K562 (cell line): ENCODE results near the gene CALM3. TPM values are rescaled to one million over a fixed set of nuclear protein-coding genes. Genes with fewer than 3 reads are reported as not detected.

ENCODE experiments used
- ARHGAP35 ChIP-seq: fragments of 450-650 bp; IDR thresholded peaks from 2 replicates; pipeline ENCODE4 v1.6.1; 2018; ENCODE audit not compliant: partially characterized antibody
- BRD4 ChIP-seq: fragments of 200-600 bp; sonication (generic); IDR thresholded peaks from 2 replicates; pipeline ENCODE4 v1.6.1; 2017; ENCODE audit warnings: inconsistent platforms
- CBFA2T3 ChIP-seq: fragments of 450-650 bp; IDR thresholded peaks from 2 replicates; pipeline ENCODE4 v1.6.1; 2017
- CBX1 ChIP-seq: sonication (generic); IDR thresholded peaks from 2 replicates; pipeline ENCODE4 v1.6.1; 2016; ENCODE audit warnings: antibody characterized with exemption, low read depth, mild to moderate bottlenecking
- CGGBP1 ChIP-seq: fragments of 250-450 bp; sonication (Bioruptor Pico); IDR thresholded peaks from 2 replicates; pipeline ENCODE4 v1.9.0; 2021; ENCODE audit warnings: mild to moderate bottlenecking
- CHD4 ChIP-seq: fragments of 200-600 bp; sonication (generic); IDR thresholded peaks from 3 replicates; pipeline ENCODE4 v1.6.1; 2012; ENCODE audit warnings: low read depth, mild to moderate bottlenecking, mixed read lengths, low read length, inconsistent platforms; ENCODE audit not compliant: insufficient read depth, insufficient replicate concordance, poor library complexity, severe bottlenecking
- ETS1 ChIP-seq: conservative IDR thresholded peaks from 2 replicates; pipeline ENCODE4 v1.6.1; 2011; ENCODE audit warnings: low read depth, mild to moderate bottlenecking, low read length; ENCODE audit not compliant: control insufficient read depth
- GTF2E2 ChIP-seq: fragments of 200-800 bp; sonication (Bioruptor generic); IDR thresholded peaks from 2 replicates; pipeline ENCODE4 v1.6.1; 2016; ENCODE audit warnings: missing genetic modification characterization, missing compliant biosample characterization
- HMG20A ChIP-seq: fragments of 450-650 bp; formaldehyde crosslinking; conservative IDR thresholded peaks from 2 replicates; pipeline ENCODE4 v1.4.0; 2020; ENCODE audit warnings: mild to moderate bottlenecking, mixed read lengths
- IRF9 ChIP-seq: fragments of 450-650 bp; IDR thresholded peaks from 2 replicates; pipeline ENCODE4 v1.6.1; 2016; ENCODE audit warnings: missing biosample characterization, missing genetic modification characterization
- KLF13 ChIP-seq: fragments of 450-650 bp; IDR thresholded peaks from 2 replicates; pipeline ENCODE4 v1.6.1; 2016; ENCODE audit warnings: missing genetic modification characterization, low read depth, mild to moderate bottlenecking, missing compliant biosample characterization, moderate library complexity, borderline replicate concordance
- MBD1 ChIP-seq: fragments of 250-450 bp; sonication (Bioruptor Pico); IDR thresholded peaks from 2 replicates; pipeline ENCODE4 v1.8.0; 2022; ENCODE audit warnings: inconsistent platforms
- NBN ChIP-seq: fragments of 450-650 bp; IDR thresholded peaks from 2 replicates; pipeline ENCODE4 v1.6.1; 2016; ENCODE audit warnings: low read depth, mild to moderate bottlenecking
- NFYB ChIP-seq: IDR thresholded peaks from 2 replicates; pipeline ENCODE4 v1.6.1; 2011; ENCODE audit warnings: mild to moderate bottlenecking, moderate library complexity; ENCODE audit not compliant: insufficient read length; ENCODE audit errors: extremely low read depth
- PHB2 ChIP-seq: fragments of 450-650 bp; IDR thresholded peaks from 2 replicates; pipeline ENCODE4 v1.6.1; 2017; ENCODE audit warnings: low read depth
- PHF20 ChIP-seq: fragments of 450-650 bp; IDR thresholded peaks from 2 replicates; pipeline ENCODE4 v1.6.1; 2018; ENCODE audit not compliant: partially characterized antibody
- POLR2H ChIP-seq: IDR thresholded peaks from 2 replicates; pipeline ENCODE4 v1.6.1; 2016; ENCODE audit warnings: missing genetic modification characterization, low read depth, mild to moderate bottlenecking, control low read depth, missing compliant biosample characterization, moderate library complexity
- PRPF4 ChIP-seq: fragments of 200-400 bp; formaldehyde crosslinking; IDR thresholded peaks from one replicate; pipeline ENCODE4 v1.6.1; 2017; ENCODE audit warnings: low read length, low read depth, mild to moderate bottlenecking; ENCODE audit not compliant: insufficient read depth, poor library complexity, severe bottlenecking
- TAF9B ChIP-seq: fragments of 450-650 bp; IDR thresholded peaks from 2 replicates; pipeline ENCODE4 v1.6.1; 2018; ENCODE audit warnings: mild to moderate bottlenecking; ENCODE audit not compliant: partially characterized antibody
- YY1 ChIP-seq, 3 experiments: IDR thresholded peaks; 2 replicates each; pipeline ENCODE4 v1.6.1; 2011; ENCODE audit warnings: low read length in 2 of 3, mild to moderate bottlenecking in 2 of 3, moderate library complexity in 2 of 3, borderline replicate concordance in 1 of 3, control low read depth in 1 of 3, low read depth in 1 of 3; ENCODE audit not compliant: insufficient read depth in 3 of 3, insufficient replicate concordance in 2 of 3, control insufficient read depth in 1 of 3, insufficient read length in 1 of 3; ENCODE audit errors: extremely low read depth in 1 of 3
- ZNF3 ChIP-seq: fragments of 250-450 bp; sonication (Bioruptor Pico); IDR thresholded peaks from 2 replicates; pipeline ENCODE4 v1.5.0; 2021; ENCODE audit warnings: mild to moderate bottlenecking, moderate library complexity
- polyA plus RNA-seq, 8 experiments: library from polyadenylated mRNA; depleted of rRNA in 4 of 8; stranded (reverse) in 5 of 8; unstranded in 3 of 8; fragments of >200 nt; fragmentation: Nextera tagmentation in 2 of 8; fragmentation: Illumina TruSeq in 1 of 8; extraction: Ambion mirVana in 2 of 8; extraction: Trizol in 1 of 8; gene quantifications; 2 replicates each; pipeline versions ENCODE4 v1.2.1 to v1.2.3, GENCODE V29; 2011 to 2014; ENCODE audit warnings: inconsistent platforms in 1 of 8, missing spikeins in 1 of 8
- total RNA-seq, 7 experiments: library from RNA; depleted of rRNA in 6 of 7; stranded (reverse); fragments of >200 nt in 6 of 7; fragmentation: Illumina TruSeq in 2 of 7; extraction: Trizol in 2 of 7; gene quantifications; 2 replicates each; pipeline versions ENCODE4 v1.2.1 to v1.2.3, GENCODE V29; 2011 to 2021; ENCODE audit warnings: low replicate concordance in 1 of 7

The CALM3 gene
- total and polyA plus RNA-seq, 9 of the 15 experiments (the other 6 are each of a cell fraction or from before 2014, with no cell fraction given): 34.6 to 350 (median 156) TPM

GRCh38 chr19:46600384-46601317 is 479 bp upstream of the CALM3 start (continued):
- TF ChIP-seq YY1 (IDR thresholded peaks at IDR 0.05; ENCODE audit: borderline replicate concordance in 1 of 3, control insufficient read depth in 1 of 3, extremely low read depth in 1 of 3, insufficient read depth in 3 of 3, insufficient read length in 1 of 3, insufficient replicate concordance in 2 of 3, low read depth in 1 of 3, low read length in 2 of 3) (peak in 1 of 3 experiments; percentile 49), PHF20 (peak; percentile 70), NFYB (peak; percentile 71), KLF13 (tag) (peak; percentile 95), POLR2H (tag) (0 out of 2 replicates have a peak, but pooled peaks have one; percentile 31), PRPF4 (no peak), CBX1 (no peak), GTF2E2 (tag) (no peak), MBD1 (CRISPR knock-in tag) (no peak), BRD4 (peak; percentile 89; the same call in 1 of the 2 replicates), ETS1 (no peak; the same call in 1 of the 2 replicates), ARHGAP35 (no peak), IRF9 (tag) (no peak), CGGBP1 (CRISPR knock-in tag) (peak; percentile 84; the same call in 1 of the 2 replicates), NBN (peak; percentile 91; the same call in 1 of the 2 replicates), ZNF3 (CRISPR knock-in tag) (peak; percentile 96), CHD4 (peak; percentile 98), PHB2 (no peak), CBFA2T3 (no peak), TAF9B (peak; percentile 83), HMG20A (no peak)
